Nephron (organoid): ENCODE measurements around the gene NEGR1.

Source experiments
- H3K27ac Mint-ChIP-seq, 3 experiments: 2 replicates each; pipeline ENCODE4 v1.8.0; 2020; ENCODE audit warnings: mixed read lengths in 3 of 3, mild to moderate bottlenecking in 2 of 3, moderate library complexity in 1 of 3
- H3K27me3 Mint-ChIP-seq: 2 replicates; pipeline ENCODE4 v1.8.0; 2021; ENCODE audit warnings: low read depth, mild to moderate bottlenecking, moderate library complexity, mixed read lengths
- H3K36me3 Mint-ChIP-seq: 2 replicates; pipeline ENCODE4 v1.8.0; 2020; ENCODE audit warnings: low read depth, mixed read lengths
- H3K4me1 Mint-ChIP-seq: 2 replicates; pipeline ENCODE4 v1.8.0; 2020; ENCODE audit warnings: mixed read lengths
- H3K4me3 Mint-ChIP-seq, 3 experiments: 2 replicates each; pipeline ENCODE4 v1.8.0; 2020; ENCODE audit warnings: mild to moderate bottlenecking in 3 of 3, mixed read lengths in 3 of 3, moderate library complexity in 2 of 3
- H3K9me3 Mint-ChIP-seq: 2 replicates; pipeline ENCODE4 v1.8.0; 2020; ENCODE audit warnings: mixed read lengths
- CTCF ChIP-seq, 3 experiments: fragments of 200-600 bp; sonication (generic); IDR thresholded peaks; one replicate each; pipeline ENCODE4 v1.5.0; 2021; ENCODE audit warnings: antibody characterized with exemption in 3 of 3; ENCODE audit not compliant: unreplicated experiment in 3 of 3

NEGR1 gene

GRCh38 chr1:72109916-72110315 lies 172.4 kb downstream of the NEGR1 start:
- Mint-ChIP-seq H3K36me3 (no peaks in the 10 kb centered on the region), H3K27ac (peak overlapping the region in 1 of 3 experiments; percentile 17), H3K27me3 (no peaks in the 10 kb centered on the region), H3K9me3 (no peaks in the 10 kb centered on the region), H3K4me3 (no peak overlapping the region), H3K4me1 (peaks cover 19% of the 10 kb centered on the region)
- TF ChIP-seq CTCF (IDR thresholded peaks at IDR 0.05; ENCODE audit: unreplicated experiment in 3 of 3): no peak

DNA sequence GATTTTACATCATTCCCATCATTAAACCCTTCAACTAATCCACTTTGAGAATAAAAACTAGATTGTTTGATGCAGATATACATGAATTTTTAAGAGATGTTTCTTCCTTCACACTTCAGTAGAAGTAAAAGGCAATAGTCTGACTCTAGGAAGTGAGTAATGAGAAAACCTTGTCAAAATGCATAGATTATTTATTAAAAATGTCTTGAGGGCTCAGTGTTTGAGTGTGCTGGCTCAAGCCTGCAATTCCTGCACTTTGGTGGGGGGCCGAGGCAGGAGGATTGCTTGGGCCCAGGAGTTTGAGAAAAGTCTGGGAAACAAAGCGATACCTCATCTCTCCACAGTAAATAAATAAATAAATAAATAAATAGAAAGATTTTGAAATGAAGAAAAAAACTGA lies 177.1 kb downstream of the NEGR1 start:
- no peaks in the 10 kb centered on the region for H3K27me3 Mint-ChIP-seq
- H3K27ac Mint-ChIP-seq: no peak overlapping the region
- no peak overlapping the region for H3K4me3 Mint-ChIP-seq
- no peaks in the 10 kb centered on the region for H3K36me3 Mint-ChIP-seq
- H3K4me1 Mint-ChIP-seq: peaks cover 14% of the 10 kb centered on the region
- TF ChIP-seq CTCF (IDR thresholded peaks at IDR 0.05; ENCODE audit: unreplicated experiment in 3 of 3): no peak
- no peaks in the 10 kb centered on the region for H3K9me3 Mint-ChIP-seq

DNA sequence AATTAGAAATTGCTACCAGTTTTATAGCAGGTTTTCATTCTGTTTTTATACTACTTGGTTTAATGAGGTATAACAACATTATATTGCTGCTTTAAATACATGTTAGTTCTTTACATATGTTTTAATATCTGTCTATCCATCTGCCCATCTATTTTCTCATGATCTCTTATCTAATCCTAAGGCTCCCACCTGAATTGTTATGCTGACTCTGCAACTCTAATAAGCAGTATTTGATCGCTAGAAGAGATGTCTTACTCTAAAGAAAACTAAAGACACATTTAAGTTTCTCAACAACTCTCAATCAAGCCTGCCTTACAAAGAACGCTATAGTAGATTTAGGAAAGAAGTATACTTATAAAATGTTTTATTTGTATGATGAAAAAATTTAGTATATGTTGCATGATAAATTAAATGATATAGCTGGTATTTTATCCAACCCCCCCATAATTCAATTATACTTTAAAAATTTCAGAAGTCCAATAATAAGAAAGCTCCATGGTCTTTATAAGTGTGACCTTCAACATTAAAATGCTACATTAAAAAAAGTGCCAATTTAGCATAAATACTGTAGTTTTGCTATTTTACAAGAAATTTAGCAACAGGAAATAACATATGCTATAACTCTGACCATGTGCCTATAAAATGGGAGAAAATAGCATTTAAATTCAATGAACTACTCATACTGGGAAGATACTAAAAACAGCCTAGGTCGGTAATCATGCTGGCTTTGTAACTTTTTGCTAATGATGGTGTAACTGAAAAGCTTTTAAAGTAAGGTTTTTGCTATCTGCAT lies 180.3 kb downstream of the NEGR1 start:
- no peak for TF ChIP-seq CTCF (IDR thresholded peaks at IDR 0.05; ENCODE audit: unreplicated experiment in 3 of 3)
- no peaks in the 10 kb centered on the region for H3K4me1 Mint-ChIP-seq
- no peaks in the 10 kb centered on the region for H3K27me3 Mint-ChIP-seq
- H3K4me3 Mint-ChIP-seq: no peak overlapping the region
- no peak overlapping the region for H3K27ac Mint-ChIP-seq
- no peaks in the 10 kb centered on the region for H3K9me3 Mint-ChIP-seq
- no peaks in the 10 kb centered on the region for H3K36me3 Mint-ChIP-seq

DNA sequence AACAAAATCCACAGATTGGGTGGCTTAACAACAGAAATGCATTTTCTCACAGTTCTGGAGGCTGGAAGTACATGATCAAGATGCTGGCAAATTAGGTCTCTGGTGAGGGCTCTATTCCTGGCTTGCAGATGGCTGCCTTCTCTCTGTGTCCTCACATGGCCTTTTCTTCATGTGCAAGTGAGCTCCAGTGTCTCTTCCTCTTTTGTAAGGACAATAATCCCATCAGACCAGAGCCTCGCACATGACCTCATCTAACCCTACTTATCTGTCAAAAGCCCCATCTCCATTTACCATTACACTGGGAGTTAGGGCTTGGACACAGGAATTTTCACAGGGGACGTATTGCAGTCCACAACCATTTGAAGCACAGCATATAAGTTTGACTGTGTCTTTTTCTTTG lies 181.6 kb downstream of the NEGR1 start:
- Mint-ChIP-seq H3K4me1 (no peaks in the 10 kb centered on the region), H3K9me3 (no peaks in the 10 kb centered on the region), H3K4me3 (no peak overlapping the region), H3K36me3 (no peaks in the 10 kb centered on the region), H3K27me3 (no peaks in the 10 kb centered on the region), H3K27ac (no peak overlapping the region)
- TF ChIP-seq CTCF (IDR thresholded peaks at IDR 0.05; ENCODE audit: unreplicated experiment in 3 of 3): no peak

DNA sequence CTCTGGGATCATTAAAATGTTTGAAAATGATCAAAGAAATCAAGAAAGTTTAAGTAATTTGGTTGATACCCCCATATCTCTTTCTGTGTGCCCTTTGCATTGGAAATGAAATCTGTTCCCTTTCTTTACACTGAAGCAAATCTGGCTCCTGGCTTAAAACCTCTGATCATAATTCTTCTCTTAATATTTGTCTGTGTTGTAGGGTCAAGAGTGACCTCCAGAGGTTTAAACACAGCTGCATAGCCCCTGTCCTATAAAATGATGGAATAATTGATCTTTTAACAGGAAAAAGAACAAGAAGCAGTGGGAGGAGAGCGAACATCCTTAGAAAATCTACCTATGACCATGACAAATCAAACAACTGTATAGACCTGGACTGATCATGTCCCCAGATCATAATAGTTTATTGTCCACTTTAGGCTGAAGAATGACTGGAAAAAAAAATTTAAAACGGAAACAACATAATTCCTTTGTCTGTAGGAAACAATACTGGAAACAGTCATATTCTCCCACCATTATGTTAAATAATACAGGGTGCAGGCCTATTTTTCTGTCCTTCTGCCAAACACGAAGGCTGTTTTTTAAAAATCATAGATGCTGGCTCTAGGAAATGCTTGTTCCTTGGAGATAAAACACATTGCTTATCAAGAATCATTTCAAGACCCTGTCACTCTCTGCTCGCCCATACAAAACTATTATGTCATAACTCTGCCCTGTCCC lies 184.3 kb downstream of the NEGR1 start:
- Mint-ChIP-seq H3K4me3 (no peak overlapping the region), H3K27ac (no peak overlapping the region)
- no peak for TF ChIP-seq CTCF (IDR thresholded peaks at IDR 0.05; ENCODE audit: unreplicated experiment in 3 of 3)

More for the DNA sequence above, 184.3 kb downstream of the NEGR1 start:
- Mint-ChIP-seq H3K4me1 (no peaks in the 10 kb centered on the region), H3K9me3 (no peaks in the 10 kb centered on the region), H3K27me3 (no peaks in the 10 kb centered on the region), H3K36me3 (no peaks in the 10 kb centered on the region)
